NB4 (cell line): ENCODE data around the gene TTC1.
A peak's percentile ranks its signal among the peaks of the same experiment; 100 is the strongest.

ENCODE experiments used
- POLR2A ChIP-seq: IDR thresholded peaks from 2 replicates; pipeline ENCODE4 v1.6.1; 2011; ENCODE audit warnings: mild to moderate bottlenecking; ENCODE audit not compliant: insufficient read length; ENCODE audit errors: extremely low read depth
- TF ChIP-seq, protein P1 (sequence below): IDR thresholded peaks from one replicate; pipeline ENCODE4 v1.5.1; 2012; ENCODE audit warnings: low read depth, low read length

DNA sequence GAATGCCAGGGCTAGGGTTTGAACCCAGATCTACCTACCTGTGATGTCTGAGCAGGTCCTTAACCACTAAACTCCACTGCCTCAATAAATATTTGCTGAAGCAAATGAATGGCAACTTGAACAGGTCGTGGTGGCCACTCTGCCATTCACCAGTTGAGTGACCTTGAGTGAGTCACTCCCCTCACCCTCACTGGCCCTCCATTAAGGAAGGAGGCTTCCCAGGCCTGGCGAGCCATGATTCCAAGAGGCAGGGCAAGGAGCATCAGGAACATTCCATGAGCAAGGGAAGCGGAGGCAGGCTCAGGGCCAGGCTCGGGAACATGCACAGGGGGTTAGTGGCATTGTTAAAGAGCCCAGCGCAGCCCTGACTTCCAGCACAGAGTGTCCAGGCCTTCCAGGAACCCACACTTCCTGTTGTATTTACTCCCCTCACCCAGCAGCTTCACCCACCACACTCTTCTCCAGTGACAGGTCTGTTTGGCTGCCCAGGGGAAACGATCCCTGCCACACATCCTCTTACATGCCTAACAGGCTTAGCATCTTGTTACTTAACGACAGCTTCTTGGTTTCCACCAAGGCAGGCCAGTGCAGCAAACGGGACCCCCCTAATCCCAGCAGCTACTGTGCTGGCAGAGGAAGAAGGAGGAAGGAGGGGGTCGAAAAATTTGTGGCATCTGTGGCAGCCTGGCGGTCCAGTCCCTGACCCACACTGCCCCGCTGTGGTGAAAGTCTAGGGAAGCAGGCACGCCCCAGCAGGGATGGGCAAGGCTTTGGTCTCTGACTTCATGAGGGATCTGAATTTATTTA lies 43.7 kb upstream of the TTC1 start:
- no peak for TF ChIP-seq POLR2A
- TF ChIP-seq, protein P1, sequence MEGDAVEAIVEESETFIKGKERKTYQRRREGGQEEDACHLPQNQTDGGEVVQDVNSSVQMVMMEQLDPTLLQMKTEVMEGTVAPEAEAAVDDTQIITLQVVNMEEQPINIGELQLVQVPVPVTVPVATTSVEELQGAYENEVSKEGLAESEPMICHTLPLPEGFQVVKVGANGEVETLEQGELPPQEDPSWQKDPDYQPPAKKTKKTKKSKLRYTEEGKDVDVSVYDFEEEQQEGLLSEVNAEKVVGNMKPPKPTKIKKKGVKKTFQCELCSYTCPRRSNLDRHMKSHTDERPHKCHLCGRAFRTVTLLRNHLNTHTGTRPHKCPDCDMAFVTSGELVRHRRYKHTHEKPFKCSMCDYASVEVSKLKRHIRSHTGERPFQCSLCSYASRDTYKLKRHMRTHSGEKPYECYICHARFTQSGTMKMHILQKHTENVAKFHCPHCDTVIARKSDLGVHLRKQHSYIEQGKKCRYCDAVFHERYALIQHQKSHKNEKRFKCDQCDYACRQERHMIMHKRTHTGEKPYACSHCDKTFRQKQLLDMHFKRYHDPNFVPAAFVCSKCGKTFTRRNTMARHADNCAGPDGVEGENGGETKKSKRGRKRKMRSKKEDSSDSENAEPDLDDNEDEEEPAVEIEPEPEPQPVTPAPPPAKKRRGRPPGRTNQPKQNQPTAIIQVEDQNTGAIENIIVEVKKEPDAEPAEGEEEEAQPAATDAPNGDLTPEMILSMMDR = peak; percentile 64
